ENCODE results near the gene NME7.

The NME7 gene

GRCh38 chr1:169308313-169309039 is 59.1 kb downstream of the NME7 start:
- DNase-seq (ENCODE audit: low read depth), result no peak
- in situ Hi-C loops (cut with HindIII; ENCODE audit: low sequenced_read_pairs), result no loop called here
- no peak for TF ChIP-seq CTCF (IDR thresholded peaks at IDR 0.05; ENCODE audit: low read depth, low read length, missing control alignments)
- no peak overlapping the region for H3K4me3 ChIP-seq (ENCODE audit: low read depth, low read length)

- DNase-seq (ENCODE audit: low read depth), result no peak
- H3K4me3 ChIP-seq (ENCODE audit: low read depth, low read length), result no peak overlapping the region
- in situ Hi-C loops (cut with HindIII; ENCODE audit: low sequenced_read_pairs), result no loop called here
- TF ChIP-seq CTCF (IDR thresholded peaks at IDR 0.05; ENCODE audit: low read depth, low read length, missing control alignments), result no peak
Measured at GRCh38 chr1:169307176-169307575, 60.4 kb downstream of the NME7 start.

GRCh38 chr1:169305948-169306347 is 61.6 kb downstream of the NME7 start:
- in situ Hi-C loops (cut with HindIII; ENCODE audit: low sequenced_read_pairs), result no loop called here
- no peak overlapping the region for H3K4me3 ChIP-seq (ENCODE audit: low read depth, low read length)
- TF ChIP-seq CTCF (IDR thresholded peaks at IDR 0.05; ENCODE audit: low read depth, low read length, missing control alignments), result no peak
- DNase-seq (ENCODE audit: low read depth), result no peak

- in situ Hi-C loops (cut with HindIII; ENCODE audit: low sequenced_read_pairs), result no loop called here
- TF ChIP-seq CTCF (IDR thresholded peaks at IDR 0.05; ENCODE audit: low read depth, low read length, missing control alignments), result no peak
- no peak for DNase-seq (ENCODE audit: low read depth)
- H3K4me3 ChIP-seq (ENCODE audit: low read depth, low read length), result no peak overlapping the region
Measured at GRCh38 chr1:169305356-169305755, 62.2 kb downstream of the NME7 start.

GRCh38 chr1:169300854-169301253 is 66.7 kb downstream of the NME7 start:
- in situ Hi-C loops (cut with HindIII; ENCODE audit: low sequenced_read_pairs), result no loop called here
- no peak for TF ChIP-seq CTCF (IDR thresholded peaks at IDR 0.05; ENCODE audit: low read depth, low read length, missing control alignments)
- no peak for DNase-seq (ENCODE audit: low read depth)
- no peak overlapping the region for H3K4me3 ChIP-seq (ENCODE audit: low read depth, low read length)

- no peak for TF ChIP-seq CTCF (IDR thresholded peaks at IDR 0.05; ENCODE audit: low read depth, low read length, missing control alignments)
- DNase-seq (ENCODE audit: low read depth), result no peak
- in situ Hi-C loops (cut with HindIII; ENCODE audit: low sequenced_read_pairs), result no loop called here
- no peak overlapping the region for H3K4me3 ChIP-seq (ENCODE audit: low read depth, low read length)
Measured at GRCh38 chr1:169298441-169298840, 69.2 kb downstream of the NME7 start.

Measured in astrocyte of the cerebellum (primary cell).